ENCODE measurements around the gene UCK1.

Gene UCK1

GRCh38 chr9:131491001-131491710 lies 39.9 kb downstream of the UCK1 start:
- Histone ChIP-seq H3F3A (ENCODE audit: insufficient read depth, low read length) (no peaks in the 10 kb centered on the region), H3K79me2 (ENCODE audit: insufficient read depth, low read length) (no peaks in the 10 kb centered on the region), H3K27ac (ENCODE audit: low read depth, low read length, poor library complexity, severe bottlenecking) (no peak overlapping the region), H3K9me2 (ENCODE audit: low read depth, low read length) (no peaks in the 10 kb centered on the region), H3K9me3 (ENCODE audit: low read length) (no peaks in the 10 kb centered on the region), H3K4me1 (ENCODE audit: insufficient read depth, low read length, severe bottlenecking) (no peaks in the 10 kb centered on the region), H4K20me1 (ENCODE audit: insufficient read depth, low read length) (no peaks in the 10 kb centered on the region), H3K27me3 (ENCODE audit: insufficient read depth, low read length) (no peaks in the 10 kb centered on the region), H3K9ac (ENCODE audit: low read length) (no peak overlapping the region), H2AFZ (ENCODE audit: low read length) (no peak overlapping the region), H3K4me2 (ENCODE audit: low read length) (no peak overlapping the region), H3K4me3 (ENCODE audit: low read depth, low read length, poor library complexity, severe bottlenecking) (no peak overlapping the region), H3K36me3 (ENCODE audit: insufficient read depth, low read length) (peaks cover 100% of the 10 kb centered on the region)
- TF ChIP-seq CTCF (IDR thresholded peaks at IDR 0.05; ENCODE audit: low read length): no peak
- TF ChIP-seq EZH2 (IDR thresholded peaks at IDR 0.05; ENCODE audit: borderline replicate concordance, low read length): no peak

- Histone ChIP-seq H3K4me2 (ENCODE audit: low read length) (no peak overlapping the region), H3K27me3 (ENCODE audit: insufficient read depth, low read length) (no peaks in the 10 kb centered on the region), H3K9me2 (ENCODE audit: low read depth, low read length) (no peaks in the 10 kb centered on the region), H3K4me3 (ENCODE audit: low read depth, low read length, poor library complexity, severe bottlenecking) (no peak overlapping the region), H3K27ac (ENCODE audit: low read depth, low read length, poor library complexity, severe bottlenecking) (no peak overlapping the region), H3K4me1 (ENCODE audit: insufficient read depth, low read length, severe bottlenecking) (no peaks in the 10 kb centered on the region), H3K36me3 (ENCODE audit: insufficient read depth, low read length) (peaks cover 100% of the 10 kb centered on the region), H3K9me3 (ENCODE audit: low read length) (no peaks in the 10 kb centered on the region), H3K79me2 (ENCODE audit: insufficient read depth, low read length) (no peaks in the 10 kb centered on the region), H4K20me1 (ENCODE audit: insufficient read depth, low read length) (no peaks in the 10 kb centered on the region), H3F3A (ENCODE audit: insufficient read depth, low read length) (no peaks in the 10 kb centered on the region), H2AFZ (ENCODE audit: low read length) (no peak overlapping the region), H3K9ac (ENCODE audit: low read length) (no peak overlapping the region)
- no peak for TF ChIP-seq EZH2 (IDR thresholded peaks at IDR 0.05; ENCODE audit: borderline replicate concordance, low read length)
- no peak for TF ChIP-seq CTCF (IDR thresholded peaks at IDR 0.05; ENCODE audit: low read length)
Observed at GRCh38 chr9:131490514-131490913, 40.5 kb downstream of the UCK1 start.

GRCh38 chr9:131487621-131488031 lies 43.4 kb downstream of the UCK1 start:
- TF ChIP-seq EZH2 (IDR thresholded peaks at IDR 0.05; ENCODE audit: borderline replicate concordance, low read length) (no peak), CTCF (IDR thresholded peaks at IDR 0.05; ENCODE audit: low read length) (no peak)
- no peak overlapping the region for H3K9ac ChIP-seq (ENCODE audit: low read length)
- no peaks in the 10 kb centered on the region for H3K27me3 ChIP-seq (ENCODE audit: insufficient read depth, low read length)
- H4K20me1 ChIP-seq (ENCODE audit: insufficient read depth, low read length): no peaks in the 10 kb centered on the region
- H2AFZ ChIP-seq (ENCODE audit: low read length): no peak overlapping the region
- no peaks in the 10 kb centered on the region for H3K79me2 ChIP-seq (ENCODE audit: insufficient read depth, low read length)
- no peak overlapping the region for H3K4me3 ChIP-seq (ENCODE audit: low read depth, low read length, poor library complexity, severe bottlenecking)
- H3K36me3 ChIP-seq (ENCODE audit: insufficient read depth, low read length): peaks cover 100% of the 10 kb centered on the region
- no peaks in the 10 kb centered on the region for H3K4me1 ChIP-seq (ENCODE audit: insufficient read depth, low read length, severe bottlenecking)
- no peaks in the 10 kb centered on the region for H3K9me2 ChIP-seq (ENCODE audit: low read depth, low read length)
- no peaks in the 10 kb centered on the region for H3F3A ChIP-seq (ENCODE audit: insufficient read depth, low read length)
- no peak overlapping the region for H3K4me2 ChIP-seq (ENCODE audit: low read length)
- no peaks in the 10 kb centered on the region for H3K9me3 ChIP-seq (ENCODE audit: low read length)
- no peak overlapping the region for H3K27ac ChIP-seq (ENCODE audit: low read depth, low read length, poor library complexity, severe bottlenecking)
